BJ (cell line): Measurements from ENCODE around the gene BNIP3. TPM values are rescaled to one million over a fixed set of nuclear protein-coding genes. Genes with fewer than 3 reads are reported as not detected.

ENCODE experiments used
- CTCF ChIA-PET: fragments of 350-600 bp; formaldehyde crosslinking; extraction: SDS; loops from one replicate; lab custom pipeline; 2021; ENCODE audit warnings: antibody characterized with exemption, inconsistent platforms; lab: Yijun Ruan, JAX
- POLR2A ChIA-PET: fragments of 300-600 bp; sonication (Branson Sonifier 250); formaldehyde crosslinking; extraction: SDS; loops from one replicate; lab custom pipeline; 2021; ENCODE audit warnings: antibody characterized with exemption; lab: Charles Lee
- DNase-seq: peaks from one replicate; pipeline ENCODE4 v3.0.0-alpha.2; 2011; ENCODE audit warnings: low read depth
- H3K27me3 ChIP-seq: 2 replicates; pipeline ENCODE4 v1.6.0; 2011; ENCODE audit warnings: low read length; ENCODE audit not compliant: control insufficient read depth, insufficient read depth
- H3K36me3 ChIP-seq: 2 replicates; pipeline ENCODE4 v1.5.1; 2011; ENCODE audit warnings: low read length; ENCODE audit not compliant: control insufficient read depth, insufficient read depth
- H3K4me3 ChIP-seq: 2 replicates; pipeline ENCODE4 v1.5.1; 2011; ENCODE audit warnings: low read depth, mild to moderate bottlenecking, control low read depth, low read length
- polyA plus RNA-seq: library from polyadenylated mRNA; depleted of rRNA; stranded (reverse); fragments of >200 nt; gene quantifications from 2 replicates; pipeline ENCODE4 v1.2.3, GENCODE V29; 2011
- TF ChIP-seq, protein P1 (sequence below): IDR thresholded peaks from 2 replicates; pipeline ENCODE4 v1.5.1; 2011; ENCODE audit warnings: low read depth, mild to moderate bottlenecking, control low read depth, inconsistent platforms, low read length, moderate library complexity; ENCODE audit not compliant: insufficient read depth

Gene BNIP3
- polyA plus RNA-seq, 1 experiment: 89.1 TPM

DNA sequence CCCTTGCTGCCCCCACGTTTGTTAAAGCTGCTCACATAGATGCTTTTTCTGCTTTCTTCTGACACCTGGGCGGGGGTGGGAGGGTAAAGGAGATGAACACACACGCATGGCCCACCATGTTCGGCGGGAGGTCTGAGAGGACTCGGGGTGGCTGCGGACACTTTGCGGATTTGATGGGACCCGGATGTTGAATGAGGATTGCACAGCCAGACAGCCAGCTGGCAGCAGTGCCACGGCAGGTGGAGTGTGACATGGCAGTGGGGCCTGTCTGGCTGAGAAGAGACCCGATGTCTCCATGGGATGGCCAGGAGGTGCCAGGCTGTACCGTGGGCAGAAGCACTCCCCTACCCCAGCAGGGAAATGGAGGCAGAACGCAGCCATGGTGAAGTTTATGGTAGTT, 49.7 kb downstream of the BNIP3 start:
- TF ChIP-seq, protein P1, sequence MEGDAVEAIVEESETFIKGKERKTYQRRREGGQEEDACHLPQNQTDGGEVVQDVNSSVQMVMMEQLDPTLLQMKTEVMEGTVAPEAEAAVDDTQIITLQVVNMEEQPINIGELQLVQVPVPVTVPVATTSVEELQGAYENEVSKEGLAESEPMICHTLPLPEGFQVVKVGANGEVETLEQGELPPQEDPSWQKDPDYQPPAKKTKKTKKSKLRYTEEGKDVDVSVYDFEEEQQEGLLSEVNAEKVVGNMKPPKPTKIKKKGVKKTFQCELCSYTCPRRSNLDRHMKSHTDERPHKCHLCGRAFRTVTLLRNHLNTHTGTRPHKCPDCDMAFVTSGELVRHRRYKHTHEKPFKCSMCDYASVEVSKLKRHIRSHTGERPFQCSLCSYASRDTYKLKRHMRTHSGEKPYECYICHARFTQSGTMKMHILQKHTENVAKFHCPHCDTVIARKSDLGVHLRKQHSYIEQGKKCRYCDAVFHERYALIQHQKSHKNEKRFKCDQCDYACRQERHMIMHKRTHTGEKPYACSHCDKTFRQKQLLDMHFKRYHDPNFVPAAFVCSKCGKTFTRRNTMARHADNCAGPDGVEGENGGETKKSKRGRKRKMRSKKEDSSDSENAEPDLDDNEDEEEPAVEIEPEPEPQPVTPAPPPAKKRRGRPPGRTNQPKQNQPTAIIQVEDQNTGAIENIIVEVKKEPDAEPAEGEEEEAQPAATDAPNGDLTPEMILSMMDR: no peak
- H3K27me3 ChIP-seq: no peaks in the 10 kb centered on the region
- H3K36me3 ChIP-seq: no peaks in the 10 kb centered on the region
- no peak for DNase-seq
- CTCF ChIA-PET: no interaction called here
- no peak overlapping the region for H3K4me3 ChIP-seq
- POLR2A ChIA-PET: no interaction called here

GRCh38 chr10:131930586-131931330, 51.0 kb downstream of the BNIP3 start:
- H3K27me3 ChIP-seq: no peaks in the 10 kb centered on the region
- DNase-seq: no peak
- H3K4me3 ChIP-seq: no peak overlapping the region
- H3K36me3 ChIP-seq: no peaks in the 10 kb centered on the region; the same call in 1 of the 2 replicates
- ChIA-PET CTCF (no interaction called here), POLR2A (no interaction called here)
- TF ChIP-seq, protein P1: no peak

DNA sequence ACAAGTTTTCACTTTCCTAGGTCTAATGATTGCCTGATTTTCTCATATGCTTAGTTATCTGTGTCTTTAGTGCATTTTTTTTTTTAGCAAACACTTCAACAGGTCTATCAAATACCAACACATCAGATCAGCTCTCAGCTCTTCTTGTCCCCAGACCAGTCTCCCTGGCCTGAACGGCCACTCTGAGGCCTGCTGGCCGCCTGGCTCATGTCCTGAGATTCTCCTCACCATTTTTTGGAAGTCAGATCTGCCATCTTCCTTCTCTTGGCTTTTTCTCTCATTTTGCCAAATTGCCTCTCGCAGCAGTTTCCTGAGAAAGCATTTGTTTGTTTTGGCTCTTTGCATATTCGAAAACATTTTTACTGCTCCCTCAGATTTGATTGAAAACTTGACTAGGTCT, 51.6 kb downstream of the BNIP3 start:
- H3K36me3 ChIP-seq: no peaks in the 10 kb centered on the region; the same call in 1 of the 2 replicates
- TF ChIP-seq, protein P1: no peak
- ChIA-PET CTCF (no interaction called here), POLR2A (no interaction called here)
- no peaks in the 10 kb centered on the region for H3K27me3 ChIP-seq
- no peak for DNase-seq
- no peak overlapping the region for H3K4me3 ChIP-seq

- no peaks in the 10 kb centered on the region for H3K27me3 ChIP-seq
- TF ChIP-seq, protein P1: no peak
- H3K4me3 ChIP-seq: no peak overlapping the region
- H3K36me3 ChIP-seq: no peaks in the 10 kb centered on the region; the same call in 1 of the 2 replicates
- ChIA-PET CTCF (no interaction called here), POLR2A (no interaction called here)
- no peak for DNase-seq
Measured at GRCh38 chr10:131929122-131929845, 52.4 kb downstream of the BNIP3 start.

DNA sequence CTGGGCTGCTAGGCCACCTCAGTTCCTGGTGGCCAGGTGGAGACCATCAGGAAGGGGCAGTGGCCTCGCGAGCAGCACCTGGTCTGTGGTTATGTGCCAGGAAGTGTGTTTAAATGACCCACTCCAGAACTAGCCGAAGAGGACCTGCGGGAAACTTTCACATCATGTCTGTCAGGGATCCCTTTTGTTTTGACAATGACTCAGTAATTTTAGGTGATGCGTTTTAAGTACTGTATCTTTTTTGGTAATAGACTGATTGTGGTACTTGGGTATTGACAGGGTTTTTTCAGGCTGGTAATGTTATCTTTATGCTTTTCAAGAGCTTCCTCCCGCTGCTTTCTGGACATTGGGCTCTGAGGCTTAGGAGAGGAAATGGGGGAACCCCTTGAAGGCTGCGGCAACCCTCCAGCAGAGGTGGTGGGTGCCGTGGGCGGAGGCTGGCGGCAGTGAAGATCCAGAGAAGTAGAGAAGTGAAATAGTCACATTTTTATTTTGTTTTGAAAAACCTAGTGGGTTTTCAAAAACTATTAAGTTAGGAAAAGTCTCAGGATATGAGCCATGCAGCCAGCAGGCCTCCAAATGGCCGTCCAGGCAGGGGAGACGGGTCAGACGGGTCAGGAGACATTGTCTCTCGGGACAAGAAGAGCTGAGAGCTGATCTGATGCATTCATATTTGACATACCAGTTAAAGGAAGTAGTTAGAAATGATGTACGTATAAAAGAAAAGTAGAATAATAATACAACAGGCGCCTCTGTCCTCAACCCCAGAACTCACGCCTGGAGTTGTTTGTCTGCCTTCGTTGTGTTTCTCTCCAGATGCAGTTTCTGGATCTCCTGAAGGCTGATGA, 53.3 kb downstream of the BNIP3 start:
- DNase-seq: no peak
- CTCF ChIA-PET: no interaction called here
- TF ChIP-seq, protein P1: no peak
- Histone ChIP-seq H3K36me3 (no peaks in the 10 kb centered on the region; the same call in 1 of the 2 replicates), H3K4me3 (no peak overlapping the region), H3K27me3 (no peaks in the 10 kb centered on the region)
- POLR2A ChIA-PET: no interaction called here
